ENCODE measurements around the gene ASTN2.

ASTN2 gene

GRCh38 chr9:117415358-117415914 is 579 bp upstream of the ASTN2 start:
- H3K4me1 ChIP-seq = peaks cover 0 to 40% (median 34%) of the 10 kb centered on the region in 4 donors
- no peak for DNase-seq
- TF ChIP-seq CTCF (IDR thresholded peaks at IDR 0.05) = peak in 1 of 2 experiments; percentile 8
- no peaks in the 10 kb centered on the region for H3K36me3 ChIP-seq
- peaks cover 0 to 40% of the 10 kb centered on the region in 2 donors for H3K27me3 ChIP-seq
- H3K9me3 ChIP-seq = no peaks in the 10 kb centered on the region
- H3K4me3 ChIP-seq = peak overlapping the region; percentile 54 to 58
- no peak overlapping the region for H3K27ac ChIP-seq
- intact Hi-C loops (cut with DNase I; ENCODE audit: low total_unique reads) = no loop called here

- no peak overlapping the region for H3K27ac ChIP-seq
- H3K36me3 ChIP-seq = no peaks in the 10 kb centered on the region
- peak overlapping the region; percentile 54 to 58 for H3K4me3 ChIP-seq
- no peak for TF ChIP-seq CTCF (IDR thresholded peaks at IDR 0.05)
- H3K4me1 ChIP-seq = peaks cover 0 to 40% (median 34%) of the 10 kb centered on the region in 4 donors
- intact Hi-C loops (cut with DNase I; ENCODE audit: low total_unique reads) = no loop called here
- DNase-seq = peak in 1 of 2 donors; percentile 63
- H3K27me3 ChIP-seq = peaks cover 0 to 34% of the 10 kb centered on the region in 2 donors
- H3K9me3 ChIP-seq = no peaks in the 10 kb centered on the region
Observed at GRCh38 chr9:117414220-117414905, 494 bp downstream of the ASTN2 start.

GRCh38 chr9:117413346-117414219 is 1.3 kb downstream of the ASTN2 start:
- Histone ChIP-seq H3K27ac (no peak overlapping the region), H3K36me3 (no peaks in the 10 kb centered on the region), H3K9me3 (no peaks in the 10 kb centered on the region), H3K4me1 (peaks cover 0 to 40% (median 34%) of the 10 kb centered on the region in 4 donors), H3K27me3 (peaks cover 0 to 32% of the 10 kb centered on the region in 2 donors), H3K4me3 (peak overlapping the region; percentile 54 to 58)
- peak in 1 of 2 donors; percentile 60 for DNase-seq
- intact Hi-C loops (cut with DNase I; ENCODE audit: low total_unique reads) = no loop called here
- no peak for TF ChIP-seq CTCF (IDR thresholded peaks at IDR 0.05)

- H3K4me3 ChIP-seq = peak overlapping the region; percentile 54 to 58
- no peak for TF ChIP-seq CTCF (IDR thresholded peaks at IDR 0.05)
- intact Hi-C loops (cut with DNase I; ENCODE audit: low total_unique reads) = no loop called here
- no peaks in the 10 kb centered on the region for H3K9me3 ChIP-seq
- no peaks in the 10 kb centered on the region for H3K36me3 ChIP-seq
- DNase-seq = no peak
- peaks cover 0 to 40% (median 34%) of the 10 kb centered on the region in 4 donors for H3K4me1 ChIP-seq
- no peak overlapping the region for H3K27ac ChIP-seq
- peaks cover 0 to 27% of the 10 kb centered on the region in 2 donors for H3K27me3 ChIP-seq
Observed at GRCh38 chr9:117412841-117413240, 2.0 kb downstream of the ASTN2 start.

- Histone ChIP-seq H3K27ac (no peak overlapping the region), H3K9me3 (no peaks in the 10 kb centered on the region), H3K36me3 (no peaks in the 10 kb centered on the region), H3K4me3 (peak overlapping the region in 1 of 2 donors; percentile 14), H3K27me3 (peaks cover 0 to 24% of the 10 kb centered on the region in 2 donors), H3K4me1 (peaks cover 0 to 40% (median 34%) of the 10 kb centered on the region in 4 donors)
- intact Hi-C loops (cut with DNase I; ENCODE audit: low total_unique reads) = no loop called here
- no peak for TF ChIP-seq CTCF (IDR thresholded peaks at IDR 0.05)
- DNase-seq = no peak
Observed at GRCh38 chr9:117412006-117412715, 2.7 kb downstream of the ASTN2 start.
